Kidney (tissue), 14 donors: Measurements from ENCODE around the gene TP63. TPM values are rescaled to one million over a fixed set of nuclear protein-coding genes. Genes with fewer than 3 reads are reported as not detected.

Experiments used
- DNase-seq, 5 donors: peaks; one replicate each; pipeline ENCODE4 v3.0.0-alpha.2; 2013 to 2020
- FAIRE-seq: peaks from 2 replicates; lab custom pipeline; 2012; peaks lifted over from hg19 to GRCh38; lab: Jason Lieb, UNC
- H3K27ac ChIP-seq, 2 donors: one replicate each; pipeline ENCODE4 v1.7.0; 2013; ENCODE audit warnings: low read depth in 2 of 2, low read length in 2 of 2, inconsistent platforms in 1 of 2
- H3K27me3 ChIP-seq: one replicate; pipeline ENCODE4 v1.7.1; 2013; ENCODE audit warnings: low read length, inconsistent platforms; ENCODE audit not compliant: control insufficient read depth, insufficient read depth
- H3K36me3 ChIP-seq, 3 donors: one replicate each; pipeline versions ENCODE4 v1.7.0 to v1.7.1; 2013; ENCODE audit warnings: low read length in 3 of 3, control low read depth in 1 of 3, inconsistent platforms in 1 of 3; ENCODE audit not compliant: insufficient read depth in 3 of 3, control insufficient read depth in 2 of 3
- H3K4me1 ChIP-seq, 3 donors: one replicate each; pipeline versions ENCODE4 v1.7.0 to v1.7.1; 2013; ENCODE audit warnings: low read length in 3 of 3, inconsistent platforms in 1 of 3, low read depth in 1 of 3; ENCODE audit not compliant: control insufficient read depth in 2 of 3, insufficient read depth in 2 of 3
- H3K4me3 ChIP-seq, 3 donors: one replicate each; pipeline versions ENCODE4 v1.7.0 to v1.8.1; 2013; ENCODE audit warnings: low read length in 3 of 3, control low read depth in 1 of 3, inconsistent platforms in 1 of 3
- H3K9ac ChIP-seq, 3 donors: one replicate each; pipeline versions ENCODE4 v1.7.0 to v1.7.1; 2013; ENCODE audit warnings: low read length in 3 of 3, control low read depth in 1 of 3, inconsistent platforms in 1 of 3
- H3K9me3 ChIP-seq, 3 donors: one replicate each; pipeline versions ENCODE4 v1.7.0 to v1.7.1; 2013; ENCODE audit warnings: low read length in 3 of 3, control low read depth in 1 of 3, inconsistent platforms in 1 of 3; ENCODE audit not compliant: control insufficient read depth in 2 of 3, insufficient read depth in 1 of 3
- CTCF ChIP-seq: IDR thresholded peaks from 3 replicates; pipeline ENCODE4 v1.5.1; 2012; ENCODE audit warnings: mild to moderate bottlenecking, moderate library complexity, borderline replicate concordance; ENCODE audit not compliant: insufficient read depth; ENCODE audit errors: extremely low read depth
- intact Hi-C: fragments of 100-400 bp; cut with DNase I; formaldehyde crosslinking; loops from one replicate; pipeline ENCODE4 v1.11.1; 2022
- polyA plus RNA-seq: library from polyadenylated mRNA; stranded (reverse); fragments of 350-450 nt; fragmentation: Illumina TruSeq; extraction: RNeasy Lipid Tissue Mini Kit (QIAGEN cat#74804); gene quantifications from one replicate; pipeline ENCODE4 v1.2.3, GENCODE V29; 2014; ENCODE audit warnings: low read depth, low replicate concordance; ENCODE audit not compliant: insufficient read depth
- total RNA-seq: library from RNA; stranded (reverse); fragmentation: NEBNext Ultra II Directional; extraction: Animal tissue kit (Norgen Biotek cat#: 25700); gene quantifications from one replicate; pipeline ENCODE4 v1.2.1, GENCODE V29; 2021
- donor health status: control.
- donor health status: control.
- donor health status: control.
- donor health status: control.
- donor health status: control.
- donor health status: DM: yes; HTN: yes; CAD: no.
- donor health status: Normal renal cell carcinoma (clear cell type).

Gene TP63
- total and polyA plus RNA-seq, 2 donors from 2014 or later: 0.13 to 1.1 TPM

GRCh38 chr3:189820365-189820720 is 189.2 kb downstream of the TP63 start:
- TF ChIP-seq CTCF: no peak
- FAIRE-seq: no peak

GRCh38 chr3:189821262-189821661 is 190.1 kb downstream of the TP63 start:
- Histone ChIP-seq H3K4me1 (no peaks in the 10 kb centered on the region), H3K4me3 (no peak overlapping the region), H3K27ac (no peak overlapping the region), H3K9ac (no peak overlapping the region), H3K9me3 (no peaks in the 10 kb centered on the region), H3K27me3 (no peaks in the 10 kb centered on the region), H3K36me3 (no peaks in the 10 kb centered on the region)
- DNase-seq (no peak), FAIRE-seq (no peak)
- TF ChIP-seq CTCF: no peak
- intact Hi-C loops: no loop called here

More at GRCh38 chr3:189820365-189820720, 189.2 kb downstream of the TP63 start:
- no peak overlapping the region for H3K27ac ChIP-seq
- H3K36me3 ChIP-seq: no peaks in the 10 kb centered on the region
- no peaks in the 10 kb centered on the region for H3K4me1 ChIP-seq
- intact Hi-C loops: no loop called here
- H3K9me3 ChIP-seq: no peaks in the 10 kb centered on the region
- no peak overlapping the region for H3K4me3 ChIP-seq
- H3K27me3 ChIP-seq: no peaks in the 10 kb centered on the region
- no peak for DNase-seq
- H3K9ac ChIP-seq: no peak overlapping the region

GRCh38 chr3:189822726-189823125 is 191.5 kb downstream of the TP63 start:
- H3K27me3 ChIP-seq: no peaks in the 10 kb centered on the region
- no peak overlapping the region for H3K4me3 ChIP-seq
- TF ChIP-seq CTCF: no peak
- intact Hi-C loops: no loop called here
- no peaks in the 10 kb centered on the region for H3K36me3 ChIP-seq
- no peaks in the 10 kb centered on the region for H3K9me3 ChIP-seq
- no peak for DNase-seq
- H3K4me1 ChIP-seq: no peaks in the 10 kb centered on the region
- H3K27ac ChIP-seq: no peak overlapping the region
- H3K9ac ChIP-seq: no peak overlapping the region
- FAIRE-seq: no peak

GRCh38 chr3:189824629-189825312 is 193.6 kb downstream of the TP63 start:
- Histone ChIP-seq H3K9me3 (no peaks in the 10 kb centered on the region), H3K4me3 (no peak overlapping the region)
- FAIRE-seq: no peak

More at GRCh38 chr3:189824629-189825312, 193.6 kb downstream of the TP63 start:
- no peak for DNase-seq
- Histone ChIP-seq H3K9ac (no peak overlapping the region), H3K27ac (no peak overlapping the region), H3K36me3 (no peaks in the 10 kb centered on the region), H3K4me1 (no peaks in the 10 kb centered on the region), H3K27me3 (no peaks in the 10 kb centered on the region)
- TF ChIP-seq CTCF: no peak
- intact Hi-C loops: no loop called here
